ENCODE results near the gene ALAS1.

GRCh38 chr3:52215351-52215750 lies 17.4 kb downstream of the ALAS1 start:
- TF ChIP-seq MAX (IDR thresholded peaks at IDR 0.05; ENCODE audit: low read depth, low read length) (no peak), POLR2A (IDR thresholded peaks at IDR 0.05; ENCODE audit: extremely low read depth, insufficient read length) (no peak), MYC (IDR thresholded peaks at IDR 0.05; ENCODE audit: low read depth, low read length) (no peak)
- TF ChIP-seq, protein P1, sequence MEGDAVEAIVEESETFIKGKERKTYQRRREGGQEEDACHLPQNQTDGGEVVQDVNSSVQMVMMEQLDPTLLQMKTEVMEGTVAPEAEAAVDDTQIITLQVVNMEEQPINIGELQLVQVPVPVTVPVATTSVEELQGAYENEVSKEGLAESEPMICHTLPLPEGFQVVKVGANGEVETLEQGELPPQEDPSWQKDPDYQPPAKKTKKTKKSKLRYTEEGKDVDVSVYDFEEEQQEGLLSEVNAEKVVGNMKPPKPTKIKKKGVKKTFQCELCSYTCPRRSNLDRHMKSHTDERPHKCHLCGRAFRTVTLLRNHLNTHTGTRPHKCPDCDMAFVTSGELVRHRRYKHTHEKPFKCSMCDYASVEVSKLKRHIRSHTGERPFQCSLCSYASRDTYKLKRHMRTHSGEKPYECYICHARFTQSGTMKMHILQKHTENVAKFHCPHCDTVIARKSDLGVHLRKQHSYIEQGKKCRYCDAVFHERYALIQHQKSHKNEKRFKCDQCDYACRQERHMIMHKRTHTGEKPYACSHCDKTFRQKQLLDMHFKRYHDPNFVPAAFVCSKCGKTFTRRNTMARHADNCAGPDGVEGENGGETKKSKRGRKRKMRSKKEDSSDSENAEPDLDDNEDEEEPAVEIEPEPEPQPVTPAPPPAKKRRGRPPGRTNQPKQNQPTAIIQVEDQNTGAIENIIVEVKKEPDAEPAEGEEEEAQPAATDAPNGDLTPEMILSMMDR (IDR thresholded peaks at IDR 0.05; ENCODE audit: low read depth, low read length) = no peak
